Heart right ventricle (tissue), 16 donors: ENCODE results near the gene CLCNKA. TPM values are rescaled to one million over a fixed set of nuclear protein-coding genes. Genes with fewer than 3 reads are reported as not detected.
"Not testable (repeated sequence)": the region's sequence is repeated elsewhere in the genome, so short reads cannot be mapped to it uniquely, and the experiment has no call there.

Experiments
- ATAC-seq, 8 donors: fragments of 200-7000 bp; cut with Tn5 transposase; one replicate each; pipeline ENCODE4 v1.9.1; 2020; ENCODE audit warnings: mild to moderate bottlenecking in 8 of 8, moderate library complexity in 8 of 8, moderate number of reproducible peaks in 1 of 8
- DNase-seq, 2 donors: peaks; one replicate each; pipeline ENCODE4 v3.0.0-alpha.2; 2020
- H3K27ac ChIP-seq, 10 donors: fragments of 200-600 bp; sonication (generic) in 2 of 10; one replicate each; pipeline versions ENCODE4 v1.5.0 to v1.8.0; 2020 to 2022; ENCODE audit warnings: mild to moderate bottlenecking in 3 of 10
- H3K27me3 ChIP-seq, 7 donors: fragments of 200-600 bp; one replicate each; pipeline ENCODE4 v1.8.0; 2021 to 2022; ENCODE audit warnings: mild to moderate bottlenecking in 2 of 7
- H3K36me3 ChIP-seq, 9 donors: fragments of 200-600 bp; sonication (generic) in 1 of 9; one replicate each; pipeline versions ENCODE4 v1.5.0 to v1.8.0; 2020 to 2022; ENCODE audit warnings: mild to moderate bottlenecking in 2 of 9
- H3K4me1 ChIP-seq, 9 donors: fragments of 200-600 bp; sonication (generic) in 1 of 9; one replicate each; pipeline versions ENCODE4 v1.5.0 to v1.8.0; 2020 to 2022; ENCODE audit warnings: mild to moderate bottlenecking in 4 of 9
- H3K4me3 ChIP-seq, 10 donors: fragments of 200-600 bp; sonication (generic) in 2 of 10; one replicate each; pipeline versions ENCODE4 v1.5.0 to v1.8.0; 2020 to 2022; ENCODE audit warnings: mild to moderate bottlenecking in 7 of 10, moderate library complexity in 2 of 10
- H3K9me3 ChIP-seq, 11 donors: fragments of 200-600 bp in 10 of 11; sonication (generic) in 2 of 11; one replicate each; pipeline versions ENCODE4 v1.5.0 to v1.8.0; 2013 to 2022; ENCODE audit warnings: mild to moderate bottlenecking in 2 of 11, control low read depth in 1 of 11, moderate library complexity in 1 of 11
- CTCF ChIP-seq, 9 donors: fragments of 200-600 bp; sonication (generic) in 2 of 9; IDR thresholded peaks; one replicate each; pipeline versions ENCODE4 v1.5.0 to v1.8.0; 2021 to 2022; ENCODE audit warnings: antibody characterized with exemption in 9 of 9, mild to moderate bottlenecking in 5 of 9, moderate library complexity in 1 of 9
- WGBS, 2 donors: extraction: QIAGEN DNeasy Blood & Tissue Kit; methylation state at CpG; one replicate each; pipeline ENCODE4 v1.1.7; 2013; ENCODE audit warnings: inconsistent platforms in 1 of 2; 5-methylcytosine and 5-hydroxymethylcytosine counted together
- intact Hi-C, 10 donors: fragments of 100-400 bp; cut with DNase I; formaldehyde crosslinking; loops; one replicate each; pipeline versions ENCODE4 v1.11.1 to v1.14.2; 2022
- polyA plus RNA-seq, 2 donors: library from polyadenylated mRNA; stranded (reverse); fragments of 200-250 nt; gene quantifications; one replicate each; pipeline ENCODE4 v1.2.3, GENCODE V29; 2013
- total RNA-seq, 10 donors: library from RNA; stranded (reverse); fragmentation: NEBNext Ultra II Directional in 3 of 10; extraction: Animal tissue kit (Norgen Biotek cat#: 25700) in 3 of 10; gene quantifications; one replicate each; pipeline versions ENCODE4 v1.2.1 to v1.2.4, GENCODE V29; 2021 to 2023
- donor health status: Arrhythmogenic right ventricular cardiomyopathy.
- donor health status: ischemic (EF 13 %, LVEDD 7.1; RV severe dilation, severe dysfunction).
- donor health status: healthy with polysubstance abuse.
- donor health status: DM: no; HTN: yes; CAD: no.
- donor health status: DM: no; HTN: no; CAD: no.
- donor health status: ischemic (EF 25% LVEDD 6.9; RV normal size, moderate dysfunction).
- donor health status: ischemic (EF 25% LVEDD 5.7; RV mildly dilated, moderate dysfunction).
- donor health status: healthy.
- donor health status: DM: yes; HTN: yes; CAD: no.
- donor health status: Ischemic cardiomyopathy.
- donor health status: ischemic (EF 35%, LVEDD 5.7; RV mildly dilated, moderate dysfunction).
- donor health status: nonischemic (EF 11% LVEDD 7.7; RV severe dilation, severe dysfunction).
- donor health status: DM: yes; HTN: yes; CAD: no.
- donor health status: PGD.
- donor health status: ischemic (EF 29% LVEDD 5.4; RV normal size, mild dysfunction).
- donor health status: nonischemic (EF 23%, LVEDD 6.1; RV moderate dilation, normal function).

The CLCNKA gene
- total and polyA plus RNA-seq, 12 donors = 0.19 to 1.0 (median 0.35) TPM; not detected in 1

- Histone ChIP-seq H3K27ac (no peak overlapping the region), H3K4me3 (no peak overlapping the region), H3K36me3 (no peaks in the 10 kb centered on the region), H3K4me1 (peaks cover 14 to 52% (median 31%) of the 10 kb centered on the region in 9 donors), H3K9me3 (no peaks in the 10 kb centered on the region), H3K27me3 (peaks cover 0 to 16% (median 0%) of the 10 kb centered on the region in 7 donors)
- intact Hi-C loops = no loop called here
- no peak for TF ChIP-seq CTCF (IDR thresholded peaks at IDR 0.05)
- ATAC-seq = no peak
- 73 to 81% methylated on average over 11 of the region's 11 CpGs for WGBS, 2 donors
- no peak for DNase-seq
These were observed 557 bp downstream of the CLCNKA start for GRCh38 chr1:16022393-16022792.

GRCh38 chr1:16023050-16023653 lies 1.3 kb downstream of the CLCNKA start:
- H3K9me3 ChIP-seq = no peaks in the 10 kb centered on the region
- TF ChIP-seq CTCF (IDR thresholded peaks at IDR 0.05) = no peak
- H3K27ac ChIP-seq = no peak overlapping the region
- ATAC-seq = no peak
- H3K4me3 ChIP-seq = no peak overlapping the region
- H3K27me3 ChIP-seq = peaks cover 0 to 18% (median 0%) of the 10 kb centered on the region in 7 donors
- H3K36me3 ChIP-seq = no peaks in the 10 kb centered on the region
- 74 to 77% methylated on average over 7 of the region's 7 CpGs for WGBS, 2 donors
- intact Hi-C loops = no loop called here
- H3K4me1 ChIP-seq = peaks cover 14 to 44% (median 24%) of the 10 kb centered on the region in 9 donors
- DNase-seq = no peak

GRCh38 chr1:16026302-16026701 lies 4.5 kb downstream of the CLCNKA start:
- DNase-seq, H3K27ac ChIP-seq, intact Hi-C loops, H3K9me3 ChIP-seq, ATAC-seq, H3K4me3 ChIP-seq, H3K36me3 ChIP-seq: not testable (repeated sequence)
- Histone ChIP-seq H3K27me3 (peaks cover 0 to 30% (median 14%) of the 10 kb centered on the region in 7 donors), H3K4me1 (peaks cover 0 to 17% (median 8%) of the 10 kb centered on the region in 9 donors)
- WGBS, 2 donors = 38 to 40% methylated on average over 9 of the region's 10 CpGs

GRCh38 chr1:16026723-16027484 lies 5.1 kb downstream of the CLCNKA start:
- H3K27me3 ChIP-seq = peaks cover 0 to 30% (median 14%) of the 10 kb centered on the region in 7 donors
- H3K4me1 ChIP-seq = peaks cover 0 to 13% (median 8%) of the 10 kb centered on the region in 9 donors
- 16 to 20% methylated on average over 26 to 33 of the region's 33 CpGs for WGBS, 2 donors
- ATAC-seq (peak in 6 of 8 donors; percentile 13 to 48 (median 28)), DNase-seq (no peak)
- H3K36me3 ChIP-seq = no peaks in the 10 kb centered on the region
- H3K9me3 ChIP-seq = no peaks in the 10 kb centered on the region
- TF ChIP-seq CTCF (IDR thresholded peaks at IDR 0.05) = no peak
- intact Hi-C loops = no loop called here
- H3K4me3 ChIP-seq = peak overlapping the region in 6 of 10 donors; percentile 3 to 31 (median 21)
- no peak overlapping the region for H3K27ac ChIP-seq
